Globus pallidus (tissue), 1 donor: ENCODE data around the gene HYLS1.
"Not testable (repeated sequence)": the region's sequence is repeated elsewhere in the genome, so short reads cannot be mapped to it uniquely, and the experiment has no call there.

Experiments
- DNase-seq: peaks from one replicate; pipeline ENCODE4 v3.0.0-alpha.2; 2015; ENCODE audit warnings: low spot score

The HYLS1 gene

GRCh38 chr11:125903711-125904659, 16.5 kb downstream of the HYLS1 start, which contains the start of gene DDX25:
DDX25 (plus strand) TSS chr11:125904508; CDS start chr11:125904518, 10 bp downstream.
- peak; percentile 59 for DNase-seq

- no peak for DNase-seq
These were observed 17.2 kb downstream of the HYLS1 start for GRCh38 chr11:125904678-125905077.

GRCh38 chr11:125910226-125910849, 22.9 kb downstream of the HYLS1 start:
- peak; percentile 53 for DNase-seq

GRCh38 chr11:125914601-125915000, 27.1 kb downstream of the HYLS1 start:
- not testable (repeated sequence) for DNase-seq

GRCh38 chr11:125916683-125917347, 29.3 kb downstream of the HYLS1 start:
- no peak for DNase-seq

GRCh38 chr11:125918140-125918840, 30.8 kb downstream of the HYLS1 start:
- DNase-seq, result no peak

- DNase-seq, result no peak
These were observed 33.6 kb downstream of the HYLS1 start for GRCh38 chr11:125921042-125921441.

- DNase-seq, result no peak
These were observed 34.7 kb downstream of the HYLS1 start for GRCh38 chr11:125922156-125922555.

GRCh38 chr11:125923012-125923579, 35.6 kb downstream of the HYLS1 start:
- DNase-seq, result peak; percentile 70

- no peak for DNase-seq
These were observed 36.2 kb downstream of the HYLS1 start for GRCh38 chr11:125923633-125924032.

- no peak for DNase-seq
These were observed 37.0 kb downstream of the HYLS1 start for GRCh38 chr11:125924384-125925007.

GRCh38 chr11:125925247-125925740, 37.8 kb downstream of the HYLS1 start:
- no peak for DNase-seq

GRCh38 chr11:125925804-125926203, 38.3 kb downstream of the HYLS1 start:
- DNase-seq, result no peak

- DNase-seq, result no peak
These were observed 39.2 kb downstream of the HYLS1 start for GRCh38 chr11:125926682-125927081.

GRCh38 chr11:125929445-125930075, 42.1 kb downstream of the HYLS1 start:
- DNase-seq, result peak; percentile 58

GRCh38 chr11:125930076-125930450, 42.6 kb downstream of the HYLS1 start:
- DNase-seq, result no peak

GRCh38 chr11:125931116-125931515, 43.6 kb downstream of the HYLS1 start:
- DNase-seq, result no peak

GRCh38 chr11:125931668-125932067, 44.2 kb downstream of the HYLS1 start:
- no peak for DNase-seq

- no peak for DNase-seq
These were observed 44.8 kb downstream of the HYLS1 start for GRCh38 chr11:125932301-125932700.

GRCh38 chr11:125933030-125933813, 45.8 kb downstream of the HYLS1 start:
- no peak for DNase-seq
